Suprapubic skin (tissue), 3 donors: ENCODE data around the gene ENPP1.

Experiments
- EP300 ChIP-seq: sonication (generic); formaldehyde crosslinking; IDR thresholded peaks from one replicate; pipeline ENCODE4 v1.6.1; 2017; ENCODE audit warnings: antibody characterized with exemption
- TF ChIP-seq, protein P1 (sequence below), 2 donors: fragments of 200-600 bp in 1 of 2; fragments of 450-650 bp in 1 of 2; sonication (generic) in 1 of 2; IDR thresholded peaks; one replicate each; pipeline ENCODE4 v1.5.1; 2016 to 2019; ENCODE audit warnings: antibody characterized with exemption in 2 of 2, mild to moderate bottlenecking in 1 of 2, moderate library complexity in 1 of 2

DNA sequence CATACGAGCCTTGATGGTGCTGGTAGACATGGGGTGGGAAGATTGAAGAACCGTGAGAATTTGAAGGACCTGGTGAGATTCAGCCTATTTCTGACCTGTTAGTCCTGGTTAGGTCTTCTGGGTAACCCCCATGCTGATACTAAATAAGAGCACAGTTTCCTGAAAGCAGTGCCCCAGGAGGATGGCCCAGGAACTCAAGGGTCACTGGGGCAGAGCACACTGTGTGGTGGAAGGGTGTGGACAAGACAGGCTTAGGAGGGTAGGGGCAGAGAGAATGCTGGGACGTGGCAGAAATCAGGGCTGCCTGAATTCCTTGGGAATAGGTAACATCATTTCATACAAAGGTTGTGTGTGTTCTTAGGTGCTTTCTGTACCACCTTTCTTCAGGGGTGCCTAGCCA is 31.9 kb upstream of the ENPP1 start:
- TF ChIP-seq, protein P1, sequence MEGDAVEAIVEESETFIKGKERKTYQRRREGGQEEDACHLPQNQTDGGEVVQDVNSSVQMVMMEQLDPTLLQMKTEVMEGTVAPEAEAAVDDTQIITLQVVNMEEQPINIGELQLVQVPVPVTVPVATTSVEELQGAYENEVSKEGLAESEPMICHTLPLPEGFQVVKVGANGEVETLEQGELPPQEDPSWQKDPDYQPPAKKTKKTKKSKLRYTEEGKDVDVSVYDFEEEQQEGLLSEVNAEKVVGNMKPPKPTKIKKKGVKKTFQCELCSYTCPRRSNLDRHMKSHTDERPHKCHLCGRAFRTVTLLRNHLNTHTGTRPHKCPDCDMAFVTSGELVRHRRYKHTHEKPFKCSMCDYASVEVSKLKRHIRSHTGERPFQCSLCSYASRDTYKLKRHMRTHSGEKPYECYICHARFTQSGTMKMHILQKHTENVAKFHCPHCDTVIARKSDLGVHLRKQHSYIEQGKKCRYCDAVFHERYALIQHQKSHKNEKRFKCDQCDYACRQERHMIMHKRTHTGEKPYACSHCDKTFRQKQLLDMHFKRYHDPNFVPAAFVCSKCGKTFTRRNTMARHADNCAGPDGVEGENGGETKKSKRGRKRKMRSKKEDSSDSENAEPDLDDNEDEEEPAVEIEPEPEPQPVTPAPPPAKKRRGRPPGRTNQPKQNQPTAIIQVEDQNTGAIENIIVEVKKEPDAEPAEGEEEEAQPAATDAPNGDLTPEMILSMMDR (IDR thresholded peaks at IDR 0.05) = no peak
- no peak for TF ChIP-seq EP300
